DMS 273 (cell line): ENCODE measurements around the gene C1orf146.
A peak's percentile ranks its signal among the peaks of the same experiment; 100 is the strongest.
"Not testable (repeated sequence)": the region's sequence is repeated elsewhere in the genome, so short reads cannot be mapped to it uniquely, and the experiment has no call there.

Experiments
- DNase-seq: peaks from one replicate; lab custom pipeline; 2025; ENCODE audit not compliant: unreplicated experiment; lab: John Stamatoyannopoulos, UW

Gene C1orf146

DNA sequence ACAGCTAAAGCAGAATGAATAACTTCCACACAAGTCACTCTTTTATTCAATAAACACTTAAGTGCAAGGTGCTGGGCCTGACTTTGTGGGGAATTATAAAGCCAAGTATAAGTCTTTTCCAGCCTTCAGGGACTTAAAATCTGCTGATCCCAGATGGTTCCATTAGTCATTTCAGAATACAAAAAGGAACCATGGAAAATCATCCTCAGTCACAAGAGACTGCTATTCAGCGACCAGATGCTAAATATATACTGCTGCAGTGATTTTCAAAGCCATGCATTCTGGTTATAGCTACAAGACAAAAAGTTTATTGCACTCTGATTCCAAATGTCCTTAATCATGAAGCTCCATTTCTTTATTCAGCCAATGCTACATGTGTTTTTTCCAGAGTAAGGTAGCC lies 55.3 kb downstream of the C1orf146 start:
- DNase-seq = peak; percentile 25

DNA sequence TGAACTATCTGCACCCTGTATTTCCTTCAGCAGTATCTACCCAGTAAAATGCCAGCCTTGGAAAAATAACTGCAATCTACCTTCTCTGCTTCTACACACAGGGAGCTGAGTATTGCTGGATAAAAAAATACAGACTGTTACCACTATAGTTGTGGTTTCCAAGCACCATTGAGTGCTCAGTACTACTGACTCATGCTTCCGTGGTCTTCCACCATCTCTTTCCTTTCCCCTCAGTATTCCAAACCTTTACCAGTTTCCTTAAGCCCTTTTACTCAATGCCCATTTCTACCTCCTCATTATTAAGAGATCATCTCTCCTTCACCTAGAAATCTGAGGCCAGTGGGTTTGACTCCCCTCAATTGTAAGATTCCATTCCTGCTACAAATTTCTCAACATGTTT lies 57.2 kb downstream of the C1orf146 start:
- no peak for DNase-seq

DNA sequence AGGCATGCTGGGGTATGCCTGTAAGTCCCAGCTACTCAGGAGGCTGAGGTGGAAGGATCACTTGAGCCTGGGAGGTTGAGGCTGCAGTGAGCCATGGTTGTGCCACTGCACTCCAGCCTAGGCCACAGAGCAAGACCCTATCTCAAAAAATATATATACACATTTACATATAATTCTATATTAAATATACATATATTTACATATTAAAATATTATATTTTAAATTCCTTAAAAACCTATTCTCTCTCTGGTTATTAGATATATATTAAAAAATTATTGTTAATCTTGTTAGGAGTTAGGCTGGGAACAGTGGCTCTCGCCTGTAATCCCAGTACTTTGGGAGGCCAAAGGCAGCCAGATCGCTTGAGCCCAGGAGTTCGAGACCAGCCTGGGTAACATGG lies 58.4 kb downstream of the C1orf146 start:
- DNase-seq = no peak

DNA sequence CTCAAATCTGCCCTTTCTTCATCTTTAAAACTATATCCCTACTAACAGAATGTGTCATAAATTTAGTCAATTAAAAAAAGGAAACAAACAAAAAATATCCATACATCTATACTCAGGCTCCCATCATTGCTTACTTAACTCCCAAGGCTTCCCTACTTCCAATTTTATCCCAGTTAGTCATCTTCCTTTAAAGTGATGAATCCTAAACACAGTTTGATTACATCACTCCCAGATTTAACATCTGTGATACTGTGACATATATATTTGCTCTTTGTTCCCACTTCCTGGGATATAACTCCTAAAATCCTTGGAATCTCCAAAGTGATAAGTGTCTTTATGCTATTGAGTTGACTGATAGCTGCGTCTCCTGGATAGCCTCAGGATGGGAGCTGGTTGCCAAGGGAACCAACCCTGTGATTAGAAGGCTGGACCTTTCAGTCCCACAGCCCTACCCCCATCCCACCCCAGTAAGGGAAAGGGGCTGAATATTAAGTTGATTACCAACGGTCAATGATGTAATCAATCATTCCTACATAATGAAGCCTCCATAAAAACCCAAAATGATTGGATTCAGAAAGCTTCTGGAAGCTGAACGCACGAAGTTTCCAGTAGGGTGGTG lies 59.5 kb downstream of the C1orf146 start:
- DNase-seq = no peak

DNA sequence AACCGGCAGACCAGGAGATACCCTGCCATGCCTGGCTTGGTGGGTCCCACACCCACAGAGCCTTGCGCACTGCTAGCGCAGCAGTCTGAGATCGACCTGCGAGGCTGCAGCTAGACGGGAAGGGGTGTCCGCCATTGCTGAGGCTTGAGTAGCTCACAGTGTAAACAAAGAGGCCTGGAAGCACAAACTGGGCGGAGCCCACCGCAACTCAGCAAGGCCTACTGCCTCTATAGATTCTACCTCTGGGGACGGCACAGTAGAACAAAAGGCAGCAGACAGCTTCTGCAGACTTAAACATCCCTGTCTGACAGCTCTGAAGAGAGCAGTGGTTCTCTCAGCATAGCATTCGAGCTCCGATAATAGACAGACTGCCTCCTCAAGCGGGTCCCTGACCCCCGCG lies 62.1 kb downstream of the C1orf146 start:
- not testable (repeated sequence) for DNase-seq

DNA sequence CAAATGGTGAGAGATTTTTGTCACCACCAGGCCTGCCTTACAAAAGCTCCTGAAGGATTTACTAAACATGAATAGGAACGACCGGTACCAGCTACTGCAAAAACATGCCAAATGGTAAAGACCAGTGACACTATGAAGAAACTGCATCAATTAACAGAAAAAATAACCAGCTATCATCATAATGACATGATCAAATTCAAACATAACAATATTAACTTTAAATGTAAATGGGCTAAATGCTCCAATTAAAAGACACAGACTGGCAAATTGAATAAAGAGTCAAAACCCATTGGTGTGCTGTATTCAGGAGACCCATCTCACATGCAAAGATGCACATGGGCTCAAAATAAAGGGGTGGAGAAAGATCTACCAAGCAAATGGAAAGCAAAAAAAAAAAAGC lies 63.7 kb downstream of the C1orf146 start:
- DNase-seq = not testable (repeated sequence)

DNA sequence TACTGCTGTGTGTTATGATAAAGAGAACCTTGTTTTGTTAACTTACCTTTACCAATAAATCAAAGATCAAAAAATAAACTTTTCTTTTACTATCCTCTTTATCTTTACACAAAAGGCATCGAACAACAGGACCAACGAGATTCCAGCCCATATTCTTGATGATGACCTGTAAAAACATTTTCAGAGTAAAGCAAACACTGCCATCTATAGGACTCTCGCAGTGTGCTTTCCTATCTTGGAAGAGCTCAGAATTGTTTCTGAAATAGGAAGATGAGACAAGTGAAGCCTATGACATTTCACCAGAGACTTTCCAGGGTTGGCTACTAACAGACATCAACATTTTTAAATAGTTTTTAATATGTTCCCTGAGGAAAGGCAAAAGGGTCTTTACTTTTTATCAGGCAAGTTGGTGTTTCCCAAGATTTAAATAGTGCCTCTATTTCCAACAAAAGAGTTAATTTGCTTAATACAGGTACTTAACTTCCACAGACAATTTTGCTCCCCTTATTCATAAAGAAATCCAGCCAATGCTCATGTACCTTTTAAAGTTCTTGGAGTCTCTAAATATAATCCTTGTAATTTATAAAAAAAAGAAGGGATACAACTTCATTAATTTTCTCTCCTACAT lies 73.8 kb downstream of the C1orf146 start:
- DNase-seq = peak; percentile 67
